GM18868 (cell line): ENCODE results near the gene RAC2.
"Not testable (repeated sequence)": the region's sequence is repeated elsewhere in the genome, so short reads cannot be mapped to it uniquely, and the experiment has no call there.

Experiments used
- ATAC-seq: cut with Tn5 transposase; IDR thresholded peaks from one replicate; pipeline ENCODE4 v1.9.1; 2021; ENCODE audit warnings: mild to moderate bottlenecking, moderate library complexity; ENCODE audit not compliant: unreplicated experiment

RAC2 gene

GRCh38 chr22:37235897-37236607, 8.0 kb downstream of the RAC2 start:
- ATAC-seq = no peak

- ATAC-seq = no peak
Observed at GRCh38 chr22:37234736-37235711, 9.0 kb downstream of the RAC2 start.

- ATAC-seq = no peak
Observed at GRCh38 chr22:37233751-37234631, 10.1 kb downstream of the RAC2 start.

GRCh38 chr22:37233371-37233750, 10.7 kb downstream of the RAC2 start:
- not testable (repeated sequence) for ATAC-seq

GRCh38 chr22:37232140-37232998, 11.7 kb downstream of the RAC2 start:
- no peak for ATAC-seq

- no peak for ATAC-seq
Observed at GRCh38 chr22:37231406-37232139, 12.5 kb downstream of the RAC2 start.

- ATAC-seq = peak; percentile 47
Observed at GRCh38 chr22:37230673-37231405, 13.2 kb downstream of the RAC2 start.

GRCh38 chr22:37229805-37230672, 14.0 kb downstream of the RAC2 start:
- ATAC-seq = peak; percentile 55

- no peak for ATAC-seq
Observed at GRCh38 chr22:37229012-37229804, 14.9 kb downstream of the RAC2 start.

- ATAC-seq = no peak
Observed at GRCh38 chr22:37228106-37229011, 15.7 kb downstream of the RAC2 start.

GRCh38 chr22:37226514-37226913, 17.6 kb downstream of the RAC2 start:
- ATAC-seq = no peak

- ATAC-seq = no peak
Observed at GRCh38 chr22:37226087-37226486, 18.0 kb downstream of the RAC2 start.

GRCh38 chr22:37225481-37225880, 18.6 kb downstream of the RAC2 start:
- ATAC-seq = no peak

- ATAC-seq = no peak
Observed at GRCh38 chr22:37224757-37225420, 19.2 kb downstream of the RAC2 start.

- ATAC-seq = no peak
Observed at GRCh38 chr22:37223965-37224551, 20.0 kb downstream of the RAC2 start.
